ENCODE measurements around the gene ABI1. TPM values are rescaled to one million over a fixed set of nuclear protein-coding genes. Genes with fewer than 3 reads are reported as not detected.
"Not testable (repeated sequence)": the region's sequence is repeated elsewhere in the genome, so short reads cannot be mapped to it uniquely, and the experiment has no call there.

ABI1 gene
- 10 to 100 TPM; 13.4 to 25.3 (median 17.4) TPM for total RNA-seq
- long read RNA-seq, partial matches to known transcripts = 0 of 1 reads
- long read RNA-seq, other reads (novel, unspliced or antisense) = 1 of 1 reads

DNA sequence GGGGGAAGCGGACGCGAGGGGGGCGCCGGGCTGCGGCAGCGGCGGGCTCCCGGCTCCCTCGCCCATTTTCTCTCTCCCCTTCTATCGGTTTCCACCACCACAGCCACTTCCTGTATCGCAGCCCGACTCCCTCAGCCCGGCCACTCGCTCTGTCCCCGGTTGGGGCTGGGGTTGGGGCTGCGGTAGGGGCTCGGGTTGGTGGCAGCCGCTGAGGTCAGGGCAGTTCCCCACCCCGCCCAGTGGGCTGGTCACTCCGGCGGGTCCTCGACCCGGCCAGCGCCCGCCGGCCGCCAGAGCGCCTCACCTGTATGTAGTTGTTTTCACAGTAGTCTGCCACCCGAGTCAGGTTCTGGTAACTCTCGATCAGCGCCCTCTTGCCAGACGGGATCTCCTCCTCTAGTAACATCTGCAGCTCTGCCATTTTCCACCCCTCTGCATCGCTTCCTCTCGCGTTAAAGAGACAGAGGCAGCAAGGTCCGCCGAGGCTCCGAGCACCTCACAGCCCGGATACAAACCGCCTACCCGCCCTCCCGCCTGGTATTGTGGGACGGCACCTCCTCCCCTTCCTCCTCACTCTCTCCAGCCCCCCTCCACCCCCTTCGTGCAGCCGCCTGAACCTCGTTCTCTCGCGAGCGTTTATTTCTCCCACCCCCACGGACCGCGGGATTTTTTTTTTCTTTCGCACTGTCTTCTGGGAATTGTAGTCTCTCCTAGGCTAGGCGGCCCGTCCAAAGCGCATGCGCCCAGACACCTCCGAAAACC is at the start of gene ABI1:
Gene ABI1, minus strand, starts transcription at position 516 of the 762 bp plus-strand sequence. Its CDS starts 95 bp downstream, at position 421.
- Histone ChIP-seq H3K27ac (peak within 1 kb of the TSS; percentile 90 to 98 (median 91)), H3K27me3 (no peaks in the 10 kb centered on the region), H3K4me1 (peaks cover 0 to 22% (median 7%) of the 10 kb centered on the region in 4 donors), H3K4me3 (peak within 1 kb of the TSS; percentile 69 to 94 (median 88)), H3K9me3 (no peaks in the 10 kb centered on the region), H3K36me3 (no peaks in the 10 kb centered on the region)
- under 1% methylated on average over 51 of the region's 59 CpGs for WGBS (ENCODE audit: insufficient coverage, low coverage, low lambda C conversion rate, missing lambda C conversion rate)
- peak; percentile 98 to 99 (median 98) for DNase-seq
- peak; percentile 93 to 97 (median 96) for ATAC-seq
- TF ChIP-seq POLR2A (IDR thresholded peaks at IDR 0.05) (peak; percentile 96), CTCF (IDR thresholded peaks at IDR 0.05) (no peak)
- intact Hi-C loops (cut with DNase I) = no loop called here

GRCh38 chr10:26909753-26910152 is 49.0 kb upstream of the ABI1 start:
- Histone ChIP-seq H3K4me3 (no peak overlapping the region), H3K27ac (no peak overlapping the region), H3K4me1 (no peaks in the 10 kb centered on the region), H3K36me3 (no peaks in the 10 kb centered on the region), H3K9me3 (no peaks in the 10 kb centered on the region), H3K27me3 (no peaks in the 10 kb centered on the region)
- 75% methylated on average over 2 of the region's 2 CpGs for WGBS (ENCODE audit: insufficient coverage, low coverage, low lambda C conversion rate, missing lambda C conversion rate)
- TF ChIP-seq POLR2A (IDR thresholded peaks at IDR 0.05) (no peak), CTCF (IDR thresholded peaks at IDR 0.05) (no peak)
- intact Hi-C loops (cut with DNase I) = no loop called here
- ATAC-seq (no peak), DNase-seq (no peak)

DNA sequence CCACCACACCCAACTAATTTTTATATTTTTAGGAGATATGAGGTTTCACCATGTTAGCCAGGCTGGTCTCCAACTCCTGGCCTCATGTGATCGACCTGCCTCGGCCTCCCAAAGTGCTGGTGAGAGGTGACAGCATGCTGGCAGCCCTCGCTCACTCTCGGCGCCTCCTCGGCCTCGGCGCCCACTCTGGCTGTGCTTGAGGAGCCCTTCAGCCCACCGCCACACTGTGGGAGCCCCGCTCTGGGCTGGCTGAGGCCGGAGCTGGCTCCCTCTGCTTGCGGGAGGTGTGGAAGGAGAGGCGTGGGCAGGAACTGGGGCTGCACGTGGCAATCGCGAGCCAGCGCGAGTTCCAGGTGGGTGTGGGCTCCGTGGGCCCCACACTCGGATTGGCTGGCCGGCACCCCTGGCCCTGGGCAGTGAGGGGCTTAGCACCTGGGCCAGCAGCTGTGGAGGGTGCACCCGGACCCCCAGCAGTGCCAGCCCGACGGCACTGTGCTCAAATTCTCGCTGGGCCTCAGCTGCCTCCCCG is 44.6 kb upstream of the ABI1 start:
- H3K27me3 ChIP-seq; H3K9me3 ChIP-seq; DNase-seq; H3K27ac ChIP-seq; H3K4me1 ChIP-seq; ATAC-seq; intact Hi-C loops (cut with DNase I); H3K4me3 ChIP-seq; H3K36me3 ChIP-seq: not testable (repeated sequence)
- WGBS (ENCODE audit: insufficient coverage, low coverage, low lambda C conversion rate, missing lambda C conversion rate) = 60% methylated on average over 1 of the region's 26 CpGs

- DNase-seq = no peak
- WGBS (ENCODE audit: insufficient coverage, low coverage, low lambda C conversion rate, missing lambda C conversion rate) = 34% methylated on average over 4 of the region's 5 CpGs
- ATAC-seq = no peak
- H3K4me3 ChIP-seq = no peak overlapping the region
- intact Hi-C loops (cut with DNase I) = no loop called here
- no peak overlapping the region for H3K27ac ChIP-seq
- no peaks in the 10 kb centered on the region for H3K4me1 ChIP-seq
- H3K9me3 ChIP-seq = no peaks in the 10 kb centered on the region
- H3K36me3 ChIP-seq = no peaks in the 10 kb centered on the region
- H3K27me3 ChIP-seq = no peaks in the 10 kb centered on the region
- TF ChIP-seq POLR2A (IDR thresholded peaks at IDR 0.05) (no peak), CTCF (IDR thresholded peaks at IDR 0.05) (no peak)
Measured at GRCh38 chr10:26903431-26904217, 42.9 kb upstream of the ABI1 start.

DNA sequence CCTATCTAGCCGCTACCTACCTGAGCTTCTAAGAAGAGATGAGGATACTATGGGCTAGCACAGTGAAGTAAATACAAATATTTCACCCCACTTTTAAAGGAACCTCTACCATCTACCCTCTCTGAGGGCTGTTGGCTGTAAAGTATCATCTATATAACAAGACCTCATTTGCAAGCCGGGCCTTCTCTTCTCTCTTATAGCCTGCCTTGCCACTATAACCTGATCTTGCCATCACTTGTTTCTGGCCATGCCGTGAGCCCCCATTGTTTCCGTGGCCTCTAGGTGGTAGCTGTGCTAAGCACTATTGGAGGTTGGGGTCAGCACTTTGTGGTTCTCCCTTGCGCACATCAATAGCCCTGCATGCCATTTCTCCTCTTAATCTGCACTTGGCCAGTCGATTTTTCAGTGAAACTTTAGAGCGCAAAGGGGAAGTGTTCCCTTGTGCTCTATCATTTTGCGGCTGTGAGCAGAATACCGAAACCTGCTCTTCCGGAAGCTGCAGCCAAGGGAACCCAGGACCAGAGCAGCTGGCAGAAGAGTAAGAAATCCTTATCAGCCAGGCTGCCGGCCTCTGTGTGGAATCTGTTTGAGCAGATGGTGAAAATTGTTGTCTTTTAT is 31.7 kb upstream of the ABI1 start:
- H3K27ac ChIP-seq; DNase-seq; intact Hi-C loops (cut with DNase I): not testable (repeated sequence)

More for the DNA sequence above, 31.7 kb upstream of the ABI1 start:
- H3K36me3 ChIP-seq, H3K27me3 ChIP-seq, H3K4me1 ChIP-seq, H3K9me3 ChIP-seq, H3K4me3 ChIP-seq, ATAC-seq: not testable (repeated sequence)
- 63% methylated on average over 9 of the region's 11 CpGs for WGBS (ENCODE audit: insufficient coverage, low coverage, low lambda C conversion rate, missing lambda C conversion rate)
